Daoy (cell line): Measurements from ENCODE around the gene SCAMP4. TPM values are rescaled to one million over a fixed set of nuclear protein-coding genes. Genes with fewer than 3 reads are reported as not detected.

Experiments used
- DNase-seq: peaks from one replicate; pipeline ENCODE4 v3.0.0-alpha.2; 2015; ENCODE audit warnings: low read depth
- total RNA-seq: library from RNA; depleted of rRNA; stranded (reverse); fragments of >200 nt; shearing (Covaris generic); gene quantifications from 2 replicates; pipeline ENCODE4 v1.2.3, GENCODE V29; 2014

The SCAMP4 gene
- total RNA-seq, 1 experiment from 2014 or later, result 51.6 TPM

- no peak for DNase-seq
These were observed 31.9 kb downstream of the SCAMP4 start for GRCh38 chr19:1936916-1937610.

DNA sequence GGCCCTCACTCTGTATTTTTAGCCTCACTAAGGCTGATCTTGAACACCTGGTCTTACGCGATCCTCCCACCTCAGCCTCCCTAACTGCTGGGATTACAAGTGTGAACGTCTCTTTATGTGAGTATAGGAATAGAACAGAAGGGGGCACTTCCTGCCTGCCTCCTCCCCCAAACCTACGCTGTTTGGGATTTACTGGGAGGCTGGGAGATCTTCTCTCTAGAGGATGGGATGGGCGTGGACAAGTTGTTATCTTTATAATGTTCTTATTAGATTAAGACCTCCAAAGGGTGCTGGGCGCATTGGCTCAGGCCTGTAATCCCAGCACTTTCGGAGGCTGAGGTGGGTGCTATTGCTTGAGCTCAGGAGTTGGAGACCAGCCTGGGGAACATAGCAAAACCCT, 32.9 kb downstream of the SCAMP4 start:
- no peak for DNase-seq

DNA sequence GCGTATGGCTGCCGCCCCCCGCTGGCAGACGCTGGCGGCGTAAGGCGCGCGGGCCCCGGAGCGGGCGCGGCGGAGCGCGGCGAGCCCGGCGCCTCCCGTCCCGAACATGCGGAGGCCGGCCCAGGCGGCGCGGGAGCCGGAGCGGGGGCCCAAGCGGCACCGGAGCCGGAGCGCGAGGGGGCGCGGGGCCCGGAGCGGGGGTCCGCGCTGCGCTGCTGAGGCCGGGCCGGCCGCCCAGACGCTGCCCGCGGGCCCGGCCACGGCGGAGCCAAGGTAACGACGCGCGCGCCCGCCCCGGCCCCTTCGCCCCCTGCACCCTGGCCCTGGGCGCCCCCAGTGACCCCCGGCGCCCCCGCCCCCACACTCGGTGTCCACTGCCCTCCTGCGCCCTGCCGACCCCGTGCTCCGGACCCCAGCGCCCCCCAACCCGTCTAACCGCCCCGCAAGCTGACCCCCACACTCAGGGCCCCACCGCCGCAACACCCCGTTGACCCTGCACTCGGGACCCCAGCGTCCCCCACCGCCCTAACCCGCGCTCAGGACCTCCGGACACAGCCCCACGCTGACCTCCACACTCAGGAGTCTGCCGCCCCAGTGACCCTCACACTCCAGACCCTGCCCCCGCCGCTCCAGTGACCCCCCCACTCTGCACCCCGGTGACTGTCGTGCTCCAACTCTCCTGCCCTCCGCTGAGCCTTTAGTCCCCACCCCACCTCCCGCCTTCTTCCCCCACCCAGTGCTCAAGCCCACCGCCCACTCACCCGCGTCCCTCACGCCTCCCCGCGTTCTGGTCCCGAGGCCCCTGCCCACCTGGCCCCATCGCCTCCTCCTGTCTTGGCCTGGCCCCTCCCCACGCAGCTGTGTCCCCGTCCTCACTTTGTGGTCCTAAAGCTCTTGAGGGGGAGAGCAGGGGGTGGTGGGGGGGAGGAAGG, 36.2 kb downstream of the SCAMP4 start, which contains the start of gene CSNK1G2:
Gene CSNK1G2 (plus strand): TSS at position 27 of the 932 bp plus-strand sequence. CDS start 28,601 bp downstream, outside the sequence.
- no peak for DNase-seq

DNA sequence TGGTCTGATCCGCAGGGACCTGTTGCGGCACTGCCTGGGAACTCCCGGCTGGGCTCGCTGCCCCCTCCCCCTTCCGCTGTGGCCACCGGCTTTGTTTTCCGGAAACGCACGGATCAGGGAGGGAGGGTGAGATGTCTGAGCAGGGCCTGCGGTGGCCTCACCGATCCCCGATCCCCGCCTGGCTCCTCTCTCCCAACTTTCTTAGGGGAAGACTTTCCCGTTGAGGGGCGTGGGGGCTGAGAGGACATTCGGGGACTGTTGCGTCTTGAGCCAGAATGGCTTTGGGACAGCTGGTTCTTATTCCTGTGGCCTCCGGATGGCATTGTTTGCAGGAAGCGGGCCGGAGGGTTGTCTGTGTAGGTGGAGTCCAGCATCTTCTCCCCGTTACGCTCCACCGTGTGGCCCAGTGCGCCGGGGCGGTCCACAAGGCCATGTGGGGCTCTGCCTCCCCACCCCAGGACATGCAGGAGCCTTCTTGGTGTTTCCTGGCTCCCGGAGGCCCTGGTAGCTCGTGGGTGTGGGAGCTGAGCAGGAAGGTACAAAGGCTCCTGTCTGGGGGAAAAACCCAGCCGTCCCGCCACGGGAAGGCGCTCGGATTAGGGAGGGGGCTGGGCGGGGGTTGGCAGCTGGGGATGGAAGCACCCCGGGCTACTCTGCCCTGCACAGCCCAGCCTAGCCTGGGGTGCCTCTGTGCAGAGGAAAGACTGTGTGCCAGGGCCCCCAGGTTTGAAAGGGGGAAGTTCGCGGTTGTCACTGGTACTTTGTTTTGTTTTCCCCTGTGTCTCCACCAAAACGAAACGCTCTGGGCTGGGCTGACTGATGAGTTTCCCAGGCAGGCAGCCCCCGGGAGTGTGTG, 37.1 kb downstream of the SCAMP4 start:
- DNase-seq, result peak; percentile 87

DNA sequence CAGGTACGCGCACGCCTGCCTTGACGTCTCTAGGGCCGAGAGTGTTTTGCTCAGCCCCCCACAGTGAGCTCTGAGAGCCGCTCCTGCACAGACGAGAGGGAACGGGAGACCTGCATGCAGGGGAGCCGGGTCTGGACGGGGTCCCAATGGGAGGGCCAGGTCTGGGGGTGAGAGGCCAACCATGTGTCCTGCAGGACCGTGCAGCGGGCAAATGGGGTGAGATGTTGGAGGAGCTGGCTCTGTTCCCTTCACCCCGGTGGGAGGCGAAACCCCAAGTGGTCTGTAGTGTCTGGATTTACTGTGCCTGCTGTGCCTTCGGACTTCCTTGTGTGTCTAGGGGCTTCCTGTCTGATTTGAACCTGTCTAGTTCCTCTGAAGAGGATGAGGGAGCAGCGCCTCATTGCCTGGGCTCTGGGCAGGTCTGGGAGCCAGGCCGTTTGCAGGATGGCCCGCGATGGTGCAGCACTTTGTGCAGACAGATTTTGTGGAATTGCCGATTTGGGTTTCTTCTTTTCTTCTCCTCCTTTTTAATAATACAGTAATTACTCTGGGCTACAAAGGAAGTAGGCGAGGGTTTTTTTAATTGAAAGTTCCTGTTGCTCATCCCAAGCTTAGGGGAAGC, 37.8 kb downstream of the SCAMP4 start:
- no peak for DNase-seq

DNA sequence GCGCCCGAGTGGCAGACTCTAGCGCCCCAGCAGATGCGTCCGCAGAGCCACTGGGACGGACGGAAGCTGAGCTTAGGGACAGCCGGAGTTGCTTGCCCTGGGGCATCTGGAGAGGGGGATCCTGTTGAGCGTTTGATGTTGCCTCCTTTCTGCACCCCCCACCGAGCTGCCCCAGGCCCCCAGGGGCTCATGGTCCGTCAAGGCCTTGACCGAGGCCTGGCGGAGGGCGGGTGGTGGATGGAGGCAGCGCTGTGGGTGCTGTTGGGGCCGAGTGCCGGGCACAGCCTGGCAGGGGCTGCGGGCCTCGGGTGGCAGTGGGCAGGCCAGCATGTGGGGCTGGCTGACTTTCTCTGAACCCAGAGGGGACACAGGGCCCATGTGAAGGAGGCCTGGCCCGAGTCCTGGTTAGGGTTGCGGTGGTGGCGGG, 38.5 kb downstream of the SCAMP4 start:
- DNase-seq, result no peak

DNA sequence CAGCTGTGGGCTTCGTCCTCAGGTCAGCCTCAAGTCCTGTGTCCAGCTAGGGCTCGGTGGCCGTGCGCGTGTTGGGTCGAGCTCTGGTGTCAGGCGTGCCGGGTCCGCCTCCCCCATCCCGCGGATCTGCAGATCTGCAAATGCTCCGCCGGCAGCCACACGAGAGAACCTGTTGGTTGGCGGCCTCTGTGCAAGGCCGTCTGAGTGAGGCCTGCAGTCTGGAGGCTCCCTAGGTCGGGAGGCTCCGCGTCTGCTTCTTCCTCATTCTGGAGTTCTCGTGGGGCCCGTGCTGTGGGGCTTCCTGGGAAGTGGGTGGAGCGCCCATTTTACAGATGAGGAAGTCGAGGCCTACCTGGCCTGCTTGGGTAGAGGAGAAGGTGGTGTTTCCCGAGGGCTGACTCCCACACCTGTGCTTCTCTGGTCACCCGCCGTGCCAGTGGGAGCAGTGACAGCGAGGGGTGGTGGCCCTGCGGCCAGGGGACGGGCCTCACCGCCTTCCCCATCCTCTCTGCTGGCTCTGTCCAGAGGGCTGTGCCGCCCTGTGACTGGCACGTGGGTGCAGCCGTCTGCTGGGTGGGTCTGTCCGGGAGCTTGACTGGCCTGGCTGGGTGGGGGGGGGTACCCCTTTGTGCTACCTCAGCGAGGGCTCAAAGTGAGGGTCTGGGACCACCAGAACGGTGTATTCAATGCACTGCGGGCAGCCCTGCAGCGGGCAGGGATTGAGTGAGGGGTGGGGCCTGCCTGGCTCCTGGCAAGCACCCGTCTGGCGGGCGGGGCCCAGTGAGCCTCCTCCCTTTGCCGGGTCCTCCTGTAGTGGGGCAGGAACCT, 39.1 kb downstream of the SCAMP4 start:
- DNase-seq, result no peak

GRCh38 chr19:1944916-1945561, 39.8 kb downstream of the SCAMP4 start:
- DNase-seq, result no peak

DNA sequence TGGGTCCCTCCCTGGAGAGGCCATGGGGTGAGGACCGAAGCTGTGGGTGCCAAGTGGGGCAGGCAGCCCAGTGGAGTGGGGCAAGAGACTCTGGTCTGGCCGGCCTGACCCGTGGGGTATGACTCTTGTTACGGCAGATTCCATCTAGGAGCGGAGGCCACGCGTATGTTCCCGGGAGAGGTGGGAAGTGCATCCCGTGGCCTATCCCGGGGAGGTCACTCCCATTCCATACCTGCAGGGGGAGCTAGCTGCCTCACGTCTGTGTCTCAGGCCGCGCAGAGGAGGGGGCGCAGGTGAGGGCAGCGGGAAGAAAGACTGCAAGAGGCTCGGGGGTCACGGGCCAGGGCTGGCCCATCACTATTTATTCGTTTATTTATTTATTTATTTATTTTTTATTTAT, 40.7 kb downstream of the SCAMP4 start:
- DNase-seq, result peak; percentile 43

GRCh38 chr19:1947651-1948209, 42.5 kb downstream of the SCAMP4 start:
- DNase-seq, result no peak

GRCh38 chr19:1949304-1950101, 44.3 kb downstream of the SCAMP4 start:
- DNase-seq, result no peak

DNA sequence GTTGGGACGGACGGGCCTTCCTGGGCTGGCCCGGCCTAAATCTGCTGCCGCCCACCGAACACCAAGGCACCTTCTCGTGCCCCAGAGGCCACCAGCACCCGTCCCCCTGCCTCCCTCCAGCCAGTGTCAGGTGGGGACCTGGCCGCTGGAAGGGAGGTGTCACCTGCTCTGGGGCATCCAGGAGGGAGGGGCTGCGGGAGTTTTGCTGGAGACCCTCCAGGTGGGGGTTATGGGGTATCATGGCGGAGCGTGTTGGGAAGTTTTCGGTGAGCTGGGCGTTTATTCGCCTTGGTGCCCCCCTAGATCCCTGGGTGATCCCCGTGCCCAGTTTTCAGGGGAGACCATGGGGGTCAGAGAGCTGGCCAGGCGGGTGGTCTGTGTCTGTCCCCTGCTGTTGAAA, 45.4 kb downstream of the SCAMP4 start:
- no peak for DNase-seq

- DNase-seq, result no peak
These were observed 47.4 kb downstream of the SCAMP4 start for GRCh38 chr19:1952635-1953034.

- no peak for DNase-seq
These were observed 47.8 kb downstream of the SCAMP4 start for GRCh38 chr19:1953037-1953436.

GRCh38 chr19:1953441-1954094, 48.4 kb downstream of the SCAMP4 start:
- DNase-seq, result no peak

DNA sequence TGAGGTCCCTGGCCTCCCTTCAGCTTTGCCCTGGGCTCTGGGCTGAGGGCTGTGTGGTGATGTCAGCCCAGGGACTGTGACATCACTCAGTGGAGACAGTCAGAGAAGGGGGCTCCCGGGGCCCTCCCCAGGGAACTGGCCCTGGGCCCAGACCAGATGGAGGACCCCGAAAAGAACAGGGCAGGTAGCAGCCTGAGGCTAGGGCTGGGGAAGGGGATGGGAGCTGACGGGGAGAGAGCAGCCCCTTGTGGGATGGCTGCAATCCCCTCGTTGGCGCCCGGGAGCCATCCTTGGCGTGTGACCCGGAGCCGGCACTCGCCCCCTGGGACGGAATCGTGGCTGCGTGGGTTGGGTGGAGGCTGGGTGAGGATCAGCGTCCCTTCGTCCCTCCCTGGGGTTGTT, 49.3 kb downstream of the SCAMP4 start:
- DNase-seq, result no peak

GRCh38 chr19:1955171-1956121, 50.2 kb downstream of the SCAMP4 start:
- DNase-seq, result no peak
